AG04449 (cell line): ENCODE measurements around the gene PGA4.
"Not testable (repeated sequence)": the region's sequence is repeated elsewhere in the genome, so short reads cannot be mapped to it uniquely, and the experiment has no call there.

Experiments
- CTCF ChIA-PET: fragments of 350-600 bp; formaldehyde crosslinking; extraction: SDS; loops from one replicate; lab custom pipeline; 2021; ENCODE audit warnings: antibody characterized with exemption; lab: Yijun Ruan, JAX
- POLR2A ChIA-PET: fragments of 400-600, 350-600 bp; formaldehyde crosslinking; extraction: SDS; loops from one replicate; lab custom pipeline; 2020; ENCODE audit warnings: antibody characterized with exemption, inconsistent platforms; lab: Yijun Ruan, JAX
- DNase-seq: peaks from one replicate; pipeline ENCODE4 v3.0.0-alpha.2; 2010; ENCODE audit warnings: low read depth, low spot score
- H3K4me3 ChIP-seq: 2 replicates; pipeline ENCODE4 v1.5.1; 2011; ENCODE audit warnings: low read depth, mild to moderate bottlenecking, control low read depth, low read length
- TF ChIP-seq, protein P1 (sequence below): IDR thresholded peaks from one replicate; pipeline ENCODE4 v1.5.1; 2011; ENCODE audit warnings: mild to moderate bottlenecking, moderate library complexity, low read length, control low read depth, inconsistent platforms; ENCODE audit not compliant: insufficient read depth; ENCODE audit errors: missing control alignments

PGA4 gene

DNA sequence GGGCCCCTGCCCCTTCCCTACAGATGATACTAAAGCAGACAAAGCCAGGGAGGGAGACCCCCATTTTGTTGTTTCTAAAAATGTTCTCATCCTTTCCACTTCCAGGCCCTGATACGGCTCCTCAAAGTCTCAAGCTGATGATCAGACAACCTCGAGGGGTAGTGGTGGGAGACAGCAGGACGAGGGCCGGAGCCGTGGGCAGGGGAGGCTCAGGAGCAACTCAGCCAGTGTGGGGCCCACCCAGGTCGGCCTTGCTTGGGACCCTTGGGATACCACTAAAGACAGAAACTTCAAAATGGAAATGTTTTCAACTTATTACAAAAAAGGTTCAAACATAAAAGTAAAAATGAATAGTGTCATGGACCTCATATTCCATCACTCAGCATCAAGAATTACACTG is 45.7 kb upstream of the PGA4 start:
- ChIA-PET POLR2A (interaction anchor here (1.5 kb wide), 1 partner anchor 15 kb away, joined by 3 read pairs; the partner anchor contains the start of gene VPS37C), CTCF (interaction anchor here (0.9 to 2.2 kb wide), 6 partner anchors 9 to 400 kb away, joined by 5 to 11 read pairs (median 7); no protein-coding TSS in a partner anchor)

DNA sequence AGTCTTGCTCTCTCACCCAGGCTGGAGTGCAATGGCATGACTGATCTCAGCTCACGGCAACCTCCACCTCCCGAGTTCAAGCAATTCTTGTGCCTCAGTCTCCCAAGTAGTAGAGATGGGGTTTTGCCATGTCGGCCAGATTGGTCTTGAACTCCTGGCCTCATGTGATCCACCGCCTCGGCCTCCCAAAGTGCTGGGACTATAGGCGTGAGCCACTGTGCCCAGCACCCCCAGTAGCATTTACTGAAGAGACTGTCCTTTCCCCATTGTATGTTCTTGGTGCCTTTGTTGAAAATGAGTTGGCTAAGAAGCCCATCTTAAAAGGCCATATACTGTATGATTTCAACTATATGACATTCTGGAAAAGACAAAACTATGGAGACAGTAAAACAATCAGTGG is 41.9 kb upstream of the PGA4 start:
- DNase-seq, H3K4me3 ChIP-seq, POLR2A ChIA-PET: not testable (repeated sequence)
- CTCF ChIA-PET, result interaction anchor here (1.0 kb wide), 1 partner anchor 50 kb away, joined by 3 read pairs; no protein-coding TSS in a partner anchor

More for the DNA sequence above, 45.7 kb upstream of the PGA4 start:
- H3K4me3 ChIP-seq, result no peak overlapping the region
- TF ChIP-seq, protein P1, sequence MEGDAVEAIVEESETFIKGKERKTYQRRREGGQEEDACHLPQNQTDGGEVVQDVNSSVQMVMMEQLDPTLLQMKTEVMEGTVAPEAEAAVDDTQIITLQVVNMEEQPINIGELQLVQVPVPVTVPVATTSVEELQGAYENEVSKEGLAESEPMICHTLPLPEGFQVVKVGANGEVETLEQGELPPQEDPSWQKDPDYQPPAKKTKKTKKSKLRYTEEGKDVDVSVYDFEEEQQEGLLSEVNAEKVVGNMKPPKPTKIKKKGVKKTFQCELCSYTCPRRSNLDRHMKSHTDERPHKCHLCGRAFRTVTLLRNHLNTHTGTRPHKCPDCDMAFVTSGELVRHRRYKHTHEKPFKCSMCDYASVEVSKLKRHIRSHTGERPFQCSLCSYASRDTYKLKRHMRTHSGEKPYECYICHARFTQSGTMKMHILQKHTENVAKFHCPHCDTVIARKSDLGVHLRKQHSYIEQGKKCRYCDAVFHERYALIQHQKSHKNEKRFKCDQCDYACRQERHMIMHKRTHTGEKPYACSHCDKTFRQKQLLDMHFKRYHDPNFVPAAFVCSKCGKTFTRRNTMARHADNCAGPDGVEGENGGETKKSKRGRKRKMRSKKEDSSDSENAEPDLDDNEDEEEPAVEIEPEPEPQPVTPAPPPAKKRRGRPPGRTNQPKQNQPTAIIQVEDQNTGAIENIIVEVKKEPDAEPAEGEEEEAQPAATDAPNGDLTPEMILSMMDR, result no peak
- no peak for DNase-seq

DNA sequence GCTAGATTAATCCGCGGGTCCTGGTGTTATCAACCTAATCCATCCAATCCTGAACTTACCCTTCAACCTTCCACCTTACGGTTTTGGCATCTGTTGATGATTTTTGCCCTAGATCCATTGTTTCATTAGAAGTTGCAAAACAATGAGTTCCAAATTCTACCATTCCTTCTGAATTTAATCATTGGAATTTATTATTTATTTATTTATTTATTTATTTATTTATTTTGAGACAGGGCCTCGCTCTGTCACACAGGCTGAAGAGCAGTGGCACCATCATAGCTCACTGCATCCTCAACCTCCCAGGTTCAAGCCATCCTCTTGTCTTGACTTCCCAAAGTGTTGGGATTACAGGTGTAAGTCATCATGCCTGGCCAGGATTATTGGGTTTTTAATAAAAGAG is 40.7 kb upstream of the PGA4 start:
- TF ChIP-seq, protein P1, result no peak
- ChIA-PET POLR2A (no interaction called here), CTCF (interaction anchor here (1.4 kb wide), 1 partner anchor 8 kb away, joined by 5 read pairs; no protein-coding TSS in a partner anchor)
- no peak for DNase-seq
- H3K4me3 ChIP-seq, result no peak overlapping the region

DNA sequence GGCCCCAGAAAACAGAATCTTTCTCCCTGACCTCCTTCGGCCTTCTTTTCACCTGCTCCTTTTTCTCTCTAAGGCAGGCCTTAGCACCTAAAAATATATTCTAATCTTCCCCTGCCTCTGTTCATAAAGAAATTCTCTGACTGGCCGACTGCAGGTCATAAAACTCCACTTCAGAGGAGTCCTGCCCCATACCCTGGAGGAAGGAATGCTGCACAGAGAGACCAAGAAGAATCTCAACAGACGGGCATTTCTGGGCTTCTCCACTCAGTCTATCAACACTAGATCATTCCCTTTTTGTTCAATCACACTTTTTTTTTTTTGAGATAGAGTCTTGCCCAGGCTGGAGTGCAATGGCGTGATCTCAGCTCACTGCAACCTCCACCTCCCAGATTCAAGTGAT is 38.5 kb upstream of the PGA4 start:
- no peak for DNase-seq
- POLR2A ChIA-PET, result no interaction called here
- CTCF ChIA-PET, result interaction anchor here (1.1 kb wide), 2 partner anchors 54 to 353 kb away, joined by 3 to 4 read pairs; no protein-coding TSS in a partner anchor
- TF ChIP-seq, protein P1, result no peak
- H3K4me3 ChIP-seq, result no peak overlapping the region

DNA sequence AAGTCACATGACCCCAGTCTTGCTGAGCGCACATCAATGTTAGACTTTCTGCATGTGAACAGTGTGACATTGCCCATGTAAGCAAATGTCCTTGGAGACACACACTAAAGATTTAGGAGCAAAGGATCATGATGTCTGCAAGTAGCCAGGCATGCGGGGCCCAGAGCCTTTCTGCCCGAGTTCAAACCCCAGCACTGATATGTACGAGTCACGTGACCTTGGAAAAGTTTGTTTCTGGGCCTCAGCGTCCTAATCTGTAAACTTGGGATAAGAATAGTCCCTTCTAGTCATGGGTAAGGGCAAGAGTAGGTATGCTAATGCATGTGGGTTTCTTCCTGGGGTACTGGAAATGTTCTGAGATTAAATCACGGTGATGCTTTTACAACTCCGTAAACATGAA is 35.6 kb upstream of the PGA4 start:
- CTCF ChIA-PET, result interaction anchor here (0.6 to 5.0 kb wide), 29 partner anchors 8 to 411 kb away, joined by 3 to 33 read pairs (median 5); partner anchors contain the start of genes TMEM132A and TMEM216
- no peak overlapping the region for H3K4me3 ChIP-seq
- DNase-seq, result no peak
- TF ChIP-seq, protein P1, result no peak
- POLR2A ChIA-PET, result no interaction called here

DNA sequence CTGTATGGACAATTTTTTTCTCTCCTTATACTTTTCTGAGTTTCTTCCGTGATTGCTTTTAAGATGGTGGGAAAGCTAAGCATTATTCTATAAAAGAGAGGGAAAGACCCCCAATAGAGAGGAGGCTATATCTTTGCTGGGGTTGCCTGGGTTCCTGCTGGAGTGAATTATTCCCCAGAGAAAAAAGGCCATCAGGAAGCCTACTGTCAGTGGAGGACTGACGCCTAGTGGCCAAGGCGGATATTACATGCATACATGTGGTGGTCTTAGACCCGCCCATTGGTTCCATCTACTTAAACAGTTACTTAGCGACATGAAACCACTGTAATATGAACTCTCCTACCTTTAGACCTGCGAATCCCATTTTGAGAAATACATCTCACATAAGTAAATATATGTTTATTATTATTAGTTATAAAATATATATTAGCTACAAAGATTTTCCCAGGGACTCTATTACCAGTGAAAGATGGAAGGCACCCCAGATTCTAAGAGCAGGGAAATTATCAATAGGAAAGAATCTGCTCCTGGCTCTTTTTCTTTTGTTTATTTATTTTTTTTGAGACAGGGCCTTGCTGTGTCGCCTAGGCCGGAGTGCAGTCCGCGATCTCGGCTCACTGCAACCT is 34.5 kb upstream of the PGA4 start:
- DNase-seq, result no peak
- TF ChIP-seq, protein P1, result peak; percentile 86
- ChIA-PET POLR2A (no interaction called here), CTCF (interaction anchor here (0.6 to 5.0 kb wide), 35 partner anchors 9 to 412 kb away, joined by 3 to 33 read pairs (median 5); partner anchors contain the start of genes PGA3, TMEM109 and TMEM132A)
- no peak overlapping the region for H3K4me3 ChIP-seq
